Stimulated activated CD8-positive, alpha-beta memory T cell treated with anti-CD3 and anti-CD28 coated beads, Interleukin-7, amount 100 ng/mL, for 1 hour (primary cell): ENCODE measurements around the gene SENP7.
"Not testable (repeated sequence)": the region's sequence is repeated elsewhere in the genome, so short reads cannot be mapped to it uniquely, and the experiment has no call there.

Experiments used
- DNase-seq, 2 donors: peaks; one replicate each; pipeline ENCODE4 v3.0.0-alpha.2; 2020; ENCODE audit warnings: low read depth in 2 of 2

SENP7 gene

DNA sequence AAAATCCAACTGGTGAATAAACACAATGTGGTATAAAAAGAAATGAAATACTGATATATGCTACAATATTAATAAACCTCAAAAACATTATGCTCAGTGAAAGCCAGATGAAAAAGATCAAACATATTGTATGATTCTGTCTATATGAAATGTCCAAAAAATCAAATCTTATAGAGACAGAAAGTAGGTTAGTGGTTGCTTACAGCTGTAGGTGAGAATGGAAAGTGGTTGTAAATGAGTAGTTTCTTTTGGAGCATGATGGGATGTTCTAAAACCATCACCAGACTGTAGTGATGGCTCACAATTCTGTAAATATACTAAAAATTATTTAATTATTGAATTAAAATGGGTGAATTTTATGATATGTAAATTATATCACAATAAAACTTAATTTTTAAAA lies 58.4 kb downstream of the SENP7 start:
- DNase-seq = no peak

DNA sequence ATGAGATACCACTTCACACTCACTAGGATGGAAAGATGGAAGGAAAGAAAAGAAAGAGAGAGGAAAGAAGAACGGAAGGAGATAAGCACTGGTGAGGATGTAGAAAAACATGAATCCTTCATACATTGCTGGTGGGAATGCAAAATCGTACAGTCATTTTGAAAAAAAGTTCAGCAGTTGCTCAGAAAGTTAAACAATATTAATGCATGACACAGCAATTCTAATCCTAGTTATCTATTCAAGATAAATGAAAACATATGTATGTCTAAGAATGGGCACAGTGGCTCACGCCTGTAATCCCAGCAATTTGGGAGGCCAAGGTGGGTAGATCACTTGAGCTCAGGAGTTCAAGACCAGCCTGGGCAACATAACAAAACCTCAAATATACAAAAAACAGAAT lies 59.1 kb downstream of the SENP7 start:
- no peak for DNase-seq

- not testable (repeated sequence) for DNase-seq
Measured at GRCh38 chr3:101438641-101439040, 74.4 kb downstream of the SENP7 start.

- DNase-seq = no peak
Measured at GRCh38 chr3:101433652-101434051, 79.4 kb downstream of the SENP7 start.

DNA sequence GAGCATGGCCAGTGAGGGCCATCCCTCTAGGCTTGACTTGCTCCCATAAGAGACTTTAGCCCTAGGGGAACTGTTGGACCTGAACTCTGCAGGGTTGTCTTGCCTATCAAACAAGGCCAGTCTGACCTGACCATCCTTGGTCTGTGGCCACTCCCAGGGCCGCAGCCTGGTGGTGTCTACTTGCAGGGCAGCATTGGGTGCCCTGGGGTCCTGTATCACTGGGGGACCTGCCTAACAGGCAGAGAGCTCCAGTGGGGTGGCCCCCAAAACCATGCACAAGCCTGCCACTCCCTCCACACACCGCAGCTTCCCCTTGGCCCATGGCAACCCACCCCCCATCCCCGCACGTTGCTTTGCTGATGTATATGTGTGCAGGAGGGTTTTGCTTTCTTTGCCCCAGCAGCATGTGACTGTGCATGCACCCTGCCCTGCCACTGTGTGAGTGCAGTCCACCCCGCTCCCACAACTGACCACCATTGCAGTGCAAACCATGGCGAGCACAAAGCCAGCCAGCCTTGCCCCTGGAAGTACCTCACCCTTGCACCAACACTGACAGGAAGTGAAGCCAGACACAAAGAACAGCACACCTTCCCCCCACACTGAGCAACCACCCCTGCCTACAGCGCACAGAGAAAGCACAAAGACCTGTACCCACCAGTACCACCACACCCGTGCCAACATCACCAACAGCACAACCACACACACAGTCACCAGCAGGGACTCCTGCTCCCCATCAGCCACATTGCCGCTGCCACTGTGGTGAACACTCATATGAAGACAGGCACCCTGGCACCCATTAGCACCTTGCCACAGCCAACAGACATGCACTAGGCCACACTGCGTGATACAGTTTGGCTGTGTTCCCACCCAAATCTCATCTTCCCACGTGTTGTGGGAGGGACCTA lies 88.8 kb downstream of the SENP7 start:
- DNase-seq = no peak

DNA sequence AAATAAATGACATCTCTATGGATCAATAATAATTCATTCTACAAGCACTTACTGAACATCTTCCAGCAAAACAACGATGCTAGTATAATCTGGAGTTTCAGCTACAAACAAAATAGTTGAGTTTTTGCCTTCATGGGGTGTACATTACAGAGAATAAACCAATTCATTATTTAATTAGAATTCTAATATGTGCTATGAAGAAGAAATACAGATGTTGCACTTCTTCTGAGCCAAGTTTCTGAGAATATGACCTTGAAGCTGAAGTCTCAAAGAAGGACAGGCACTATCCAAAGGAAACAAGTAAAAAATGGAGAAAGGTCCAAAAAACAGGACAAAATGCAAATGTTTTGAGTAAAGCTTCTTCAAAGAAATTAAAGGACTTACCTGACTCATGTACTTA lies 94.2 kb downstream of the SENP7 start:
- DNase-seq = no peak

DNA sequence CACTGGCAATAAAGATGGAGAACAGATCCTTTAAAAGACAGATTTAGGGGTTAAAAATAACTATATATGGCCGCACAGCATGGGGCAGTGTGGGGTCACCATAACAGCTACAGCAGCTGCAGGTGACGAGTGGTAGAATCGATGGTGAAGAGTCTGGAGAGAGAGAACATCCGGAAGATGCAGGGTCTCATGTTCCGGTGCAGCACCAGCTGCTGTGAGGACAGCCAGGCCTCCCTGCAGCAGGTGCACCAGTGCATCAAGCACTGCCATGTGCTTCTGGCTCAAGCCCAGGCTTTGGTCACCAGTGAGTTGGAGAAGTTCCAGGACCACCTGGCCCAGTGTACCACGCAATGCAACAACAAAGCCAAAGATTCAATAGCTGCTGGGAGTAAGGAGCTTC lies 98.9 kb downstream of the SENP7 start:
- DNase-seq = no peak

- no peak for DNase-seq
Measured at GRCh38 chr3:101413656-101414055, 99.4 kb downstream of the SENP7 start.

GRCh38 chr3:101391413-101391950 lies 121.5 kb downstream of the SENP7 start:
- DNase-seq = no peak

- DNase-seq = no peak
Measured at GRCh38 chr3:101388706-101389105, 124.3 kb downstream of the SENP7 start.

DNA sequence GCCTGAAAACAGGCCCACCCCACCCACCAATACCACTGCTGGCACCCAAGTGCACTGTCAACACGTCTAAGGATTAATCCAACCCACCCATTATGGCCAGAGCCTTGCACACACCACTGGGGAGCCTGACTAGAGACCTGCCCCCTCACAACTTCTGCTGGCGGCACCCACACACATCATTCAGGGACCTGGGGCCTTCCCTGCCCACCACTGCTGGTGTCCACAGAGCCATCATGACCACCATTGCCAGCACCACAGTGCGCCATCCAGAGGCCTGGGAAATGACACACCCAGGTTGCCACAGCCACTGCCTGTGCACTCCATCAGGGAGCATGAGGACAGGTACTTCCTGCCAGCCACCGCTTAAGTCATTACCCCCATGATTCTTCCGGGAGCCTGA lies 125.7 kb downstream of the SENP7 start:
- no peak for DNase-seq

DNA sequence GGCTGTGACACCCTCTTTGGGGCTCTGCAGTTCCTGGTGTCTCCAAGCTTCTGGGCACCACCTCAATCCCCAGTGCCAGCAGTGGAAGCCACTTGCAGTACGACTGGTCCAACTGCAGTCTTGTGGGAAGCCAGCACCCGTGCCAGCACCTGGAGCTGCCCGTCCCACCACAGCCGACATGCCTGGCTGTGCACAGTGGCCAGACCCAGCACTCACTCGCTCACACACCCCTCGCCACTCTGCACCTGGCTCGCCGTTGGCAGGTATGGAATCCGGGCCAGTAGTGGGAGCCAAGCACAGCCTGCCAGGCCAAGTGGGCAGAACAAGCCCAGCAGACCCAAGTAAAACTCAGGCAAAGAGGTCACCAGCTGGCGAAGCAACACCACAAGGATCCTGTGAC lies 128.6 kb downstream of the SENP7 start:
- no peak for DNase-seq

DNA sequence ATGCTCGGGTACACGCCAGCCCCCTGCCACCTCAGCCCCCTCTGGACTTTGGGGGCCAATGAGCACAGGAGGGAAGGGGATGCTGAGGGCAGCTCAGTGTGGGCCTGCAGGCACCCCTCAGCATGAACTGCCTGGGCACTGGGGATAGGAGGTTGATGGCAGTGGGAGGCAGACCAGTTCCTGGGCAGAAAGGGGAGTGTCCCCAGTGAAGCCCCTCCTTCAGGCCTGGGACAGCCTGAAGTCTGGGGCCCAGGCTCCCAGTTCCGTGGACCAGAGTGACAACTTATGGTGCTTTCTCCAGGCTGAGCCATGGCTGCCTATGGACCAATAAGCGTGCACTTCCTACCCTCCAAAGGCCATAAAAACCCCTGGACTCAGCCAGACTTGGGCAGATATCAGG lies 129.4 kb downstream of the SENP7 start:
- DNase-seq = no peak

DNA sequence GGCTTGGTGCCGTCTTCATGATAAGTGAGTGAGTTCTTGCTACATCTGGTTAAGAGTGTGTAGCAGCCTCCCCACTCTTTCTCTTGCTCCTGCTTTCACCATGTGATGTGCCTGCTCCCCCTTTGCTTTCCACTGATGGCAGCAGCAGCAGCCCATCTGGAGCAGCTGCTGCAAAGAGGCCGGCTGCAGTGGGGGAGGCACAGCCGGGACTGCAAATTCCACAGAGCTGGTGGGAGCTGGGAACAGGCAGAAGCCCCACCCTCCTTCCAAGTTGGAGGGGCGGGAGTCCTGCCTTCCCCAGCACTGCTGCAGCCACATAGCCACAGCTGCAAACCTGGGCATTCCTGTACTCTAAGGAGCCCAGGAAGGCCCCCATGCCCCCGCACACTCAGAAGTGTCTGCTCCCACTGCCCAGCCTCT lies 129.8 kb downstream of the SENP7 start:
- no peak for DNase-seq

- DNase-seq = no peak
Measured at GRCh38 chr3:101381809-101382208, 131.2 kb downstream of the SENP7 start.

DNA sequence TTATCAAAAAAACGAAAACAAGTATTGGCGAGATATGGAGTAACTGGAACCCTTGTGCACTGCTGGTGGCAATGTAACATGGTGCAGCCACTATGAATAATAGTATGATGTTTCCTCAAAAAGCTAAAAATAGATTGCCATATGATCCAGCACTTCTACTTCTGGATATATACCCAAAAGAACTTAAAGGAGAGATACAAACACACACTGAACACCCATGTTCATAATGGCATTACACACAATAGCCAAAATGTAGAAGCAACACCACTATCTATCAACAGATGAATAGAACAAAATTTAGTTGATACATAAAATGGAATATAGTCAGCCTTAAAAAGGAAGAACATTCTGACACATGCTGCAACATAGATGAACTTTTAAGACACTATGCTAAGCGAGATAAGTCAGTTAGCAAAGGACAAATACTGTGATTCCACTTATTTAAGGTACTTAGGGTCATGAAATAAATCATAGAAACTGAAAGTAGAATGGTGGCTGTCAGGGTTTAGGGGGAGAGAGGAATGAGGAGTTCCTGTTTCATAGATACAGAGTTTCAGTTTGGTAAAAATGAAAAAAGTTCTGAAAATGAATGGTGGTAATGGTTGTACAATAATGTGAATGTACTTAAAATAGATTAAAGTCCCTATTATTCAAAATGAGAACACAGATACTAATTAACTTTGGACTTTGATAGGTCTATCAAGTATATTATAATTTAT lies 133.2 kb downstream of the SENP7 start:
- DNase-seq = no peak

DNA sequence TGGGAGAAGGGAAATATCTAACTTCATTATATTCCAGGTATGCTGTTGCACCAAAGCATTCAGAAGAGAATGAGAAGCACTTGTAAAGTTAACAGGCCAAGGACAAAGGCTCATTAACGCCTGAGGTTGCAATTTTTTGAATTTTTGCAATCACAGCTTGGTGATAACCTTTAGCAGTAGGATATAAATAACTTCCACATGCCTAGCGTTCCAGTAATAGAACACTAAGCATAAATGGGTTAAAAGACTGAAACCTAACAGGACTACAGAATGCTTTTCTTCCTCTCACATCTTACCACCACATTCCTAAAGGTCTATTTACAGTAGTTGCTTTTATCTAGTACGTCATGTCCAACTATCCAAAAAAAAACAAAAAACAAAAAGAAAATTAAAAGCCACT lies 135.2 kb downstream of the SENP7 start:
- no peak for DNase-seq

DNA sequence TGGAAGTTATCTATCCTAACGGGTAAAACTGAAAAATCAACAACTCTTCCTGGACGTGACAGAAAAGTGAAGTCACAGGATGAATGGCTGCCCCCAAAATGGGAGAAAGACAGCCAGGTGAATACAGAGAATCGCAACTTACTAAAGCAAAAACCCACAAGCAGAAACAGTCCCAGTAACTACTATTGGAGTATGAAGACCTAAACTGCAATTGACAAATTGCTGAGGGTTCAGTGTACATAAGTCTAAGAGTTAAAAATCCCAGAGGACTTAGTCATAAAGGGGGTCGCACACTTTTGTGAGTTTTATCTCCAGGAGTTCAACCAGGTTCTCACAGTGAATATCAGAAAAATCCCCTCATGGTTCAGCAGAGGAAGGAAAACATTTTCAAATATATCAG lies 135.8 kb downstream of the SENP7 start:
- DNase-seq = no peak

DNA sequence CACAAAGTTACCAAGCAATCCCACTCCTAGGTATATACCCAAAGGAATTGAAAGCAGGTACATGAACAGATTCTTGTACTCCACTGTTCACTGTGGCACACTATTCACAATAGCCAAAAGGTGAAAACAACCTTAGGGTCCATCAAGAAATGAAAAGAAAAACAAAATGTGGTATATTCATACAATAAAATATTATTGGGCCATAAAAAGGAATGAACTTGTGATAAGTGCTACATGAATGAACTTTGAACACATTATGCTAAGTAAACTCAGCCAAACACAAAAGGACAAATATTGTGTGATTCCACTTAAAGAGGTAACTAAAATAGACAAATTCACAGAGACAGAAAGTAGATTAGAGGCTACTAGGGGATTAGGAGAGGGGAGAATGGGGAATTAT lies 137.4 kb downstream of the SENP7 start:
- no peak for DNase-seq

GRCh38 chr3:101362406-101362805 lies 150.6 kb downstream of the SENP7 start:
- DNase-seq = no peak

DNA sequence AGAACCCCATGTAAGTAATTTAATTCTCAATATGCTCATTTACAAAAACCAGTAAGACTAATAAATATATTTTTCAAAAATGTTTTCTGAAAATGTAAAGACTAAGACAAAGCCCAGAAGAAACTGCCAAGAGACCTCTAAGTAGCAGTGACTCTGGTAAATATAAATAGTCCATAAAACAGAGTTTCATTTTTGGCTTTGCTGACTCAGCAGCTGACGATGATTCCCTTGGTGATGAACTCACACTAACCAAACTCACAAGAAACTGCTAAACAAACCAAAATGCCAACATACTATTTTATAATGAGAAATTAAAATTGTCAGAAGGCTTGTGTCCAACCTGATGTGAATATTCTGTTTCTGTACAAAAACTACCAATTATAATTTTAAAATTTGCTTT lies 161.2 kb downstream of the SENP7 start:
- no peak for DNase-seq

GRCh38 chr3:101340591-101340990 lies 172.4 kb downstream of the SENP7 start:
- no peak for DNase-seq

DNA sequence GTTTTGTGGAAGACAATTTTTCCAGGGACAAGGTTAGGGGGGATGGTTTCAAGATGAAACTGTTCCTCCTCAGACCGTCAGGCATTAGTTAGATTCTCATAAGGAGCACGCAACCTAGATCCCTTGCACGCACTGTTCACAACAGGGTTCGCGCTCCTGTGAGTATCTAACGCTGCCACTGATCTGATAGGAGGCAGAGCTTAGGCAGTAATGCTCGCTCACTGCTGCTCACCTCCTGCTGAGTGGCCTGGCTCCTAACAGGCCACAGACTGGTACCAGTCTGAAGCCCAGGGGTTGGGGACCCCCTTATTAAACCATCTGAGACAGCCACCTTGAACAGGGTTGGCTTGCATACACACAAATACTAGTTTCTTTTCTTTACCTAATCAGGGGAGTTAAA lies 179.1 kb downstream of the SENP7 start:
- no peak for DNase-seq
